SU-DHL-6 (cell line): Measurements from ENCODE around the gene OSBPL10.

ENCODE experiments used
- H2AFZ ChIP-seq: fragments of 200-600 bp; sonication (generic); 2 replicates; pipeline ENCODE4 v1.6.1; 2014; ENCODE audit warnings: low read depth, mild to moderate bottlenecking, moderate library complexity, mixed read lengths, antibody characterized with exemption, low read length; ENCODE audit not compliant: severe bottlenecking
- H3F3A ChIP-seq: fragments of 200-600 bp; shearing (Covaris generic); 2 replicates; pipeline ENCODE4 v1.6.0; 2016; ENCODE audit warnings: antibody characterized with exemption, mild to moderate bottlenecking; ENCODE audit not compliant: insufficient read depth
- H3K27ac ChIP-seq: fragments of 200-600 bp; sonication (generic); 2 replicates; pipeline ENCODE4 v1.5.1; 2016; ENCODE audit warnings: low read depth, mild to moderate bottlenecking, low read length, moderate library complexity, mixed read lengths
- H3K27me3 ChIP-seq: fragments of 200-600 bp; sonication (generic), shearing (Covaris generic); 2 replicates; pipeline ENCODE4 v1.6.0; 2014; ENCODE audit warnings: mild to moderate bottlenecking, low read length
- H3K36me3 ChIP-seq: fragments of 200-600 bp; sonication (generic); 2 replicates; pipeline ENCODE4 v1.6.1; 2014; ENCODE audit warnings: mild to moderate bottlenecking, low read length, mixed read lengths
- H3K4me2 ChIP-seq: fragments of 300-600, 200-600 bp; shearing (Covaris generic), sonication (generic); 2 replicates; pipeline ENCODE4 v1.6.0; 2014; ENCODE audit warnings: low read length, low read depth, mild to moderate bottlenecking; ENCODE audit not compliant: poor library complexity, severe bottlenecking
- H3K4me3 ChIP-seq: fragments of 200-600 bp; sonication (generic); 2 replicates; pipeline ENCODE4 v1.5.1; 2014; ENCODE audit warnings: antibody characterized with exemption, low read length, mild to moderate bottlenecking, mixed read lengths; ENCODE audit not compliant: insufficient read depth, poor library complexity, severe bottlenecking
- H3K79me2 ChIP-seq: fragments of 200-600 bp; sonication (generic); 2 replicates; pipeline ENCODE4 v1.6.1; 2014; ENCODE audit warnings: mild to moderate bottlenecking, low read length, moderate library complexity; ENCODE audit not compliant: insufficient read depth
- H3K9ac ChIP-seq: fragments of 200-600 bp; sonication (generic); 2 replicates; pipeline ENCODE4 v1.7.0; 2014; ENCODE audit warnings: mild to moderate bottlenecking, low read length
- H3K9me2 ChIP-seq: fragments of 200-600 bp; sonication (generic); replicated peaks from 2 replicates; pipeline ENCODE4 v1.6.1; 2014; ENCODE audit warnings: low read length; ENCODE audit not compliant: insufficient read depth
- H3K9me3 ChIP-seq: fragments of 200-600 bp; sonication (generic); 2 replicates; pipeline ENCODE4 v1.6.1; 2014; ENCODE audit warnings: low read length, mixed read lengths; ENCODE audit not compliant: insufficient read depth
- H4K20me1 ChIP-seq: fragments of 200-600 bp; sonication (generic); 2 replicates; pipeline ENCODE4 v1.6.1; 2014; ENCODE audit warnings: low read depth, mild to moderate bottlenecking, antibody characterized with exemption, low read length, moderate library complexity, mixed read lengths
- EZH2phosphoT487 ChIP-seq: fragments of 200-600 bp; sonication (generic), shearing (Covaris generic); conservative IDR thresholded peaks from 2 replicates; pipeline ENCODE4 v1.6.1; 2018; ENCODE audit warnings: mild to moderate bottlenecking, antibody characterized with exemption, low read length, moderate library complexity, mixed read lengths
- TF ChIP-seq, protein P1 (sequence below): fragments of 200-600 bp; sonication (generic); IDR thresholded peaks from one replicate; pipeline ENCODE4 v1.5.1; 2017; ENCODE audit warnings: antibody characterized with exemption, mild to moderate bottlenecking, low read length, moderate library complexity; ENCODE audit not compliant: insufficient read depth, poor library complexity, severe bottlenecking

The OSBPL10 gene

DNA sequence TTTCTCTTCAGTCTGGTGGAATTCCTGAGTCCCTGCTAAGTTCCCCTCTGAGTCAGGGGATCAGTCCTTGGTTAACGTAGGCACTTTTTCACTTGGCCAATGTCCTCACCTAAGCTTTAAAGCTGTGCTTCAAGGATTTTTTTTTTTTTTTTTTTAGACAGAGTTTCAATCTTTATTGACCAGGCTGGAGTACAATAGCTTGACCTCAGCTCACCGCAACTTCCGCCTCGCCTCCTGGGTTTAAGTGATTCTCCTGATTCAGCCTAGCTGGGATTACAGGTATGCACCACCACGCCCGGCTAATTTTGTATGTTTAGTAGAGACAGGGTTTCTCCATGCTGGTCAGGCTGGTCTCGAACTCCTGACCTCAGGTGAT lies 228.0 kb downstream of the OSBPL10 start:
- no peaks in the 10 kb centered on the region for H3K9me2 ChIP-seq
- no peaks in the 10 kb centered on the region for H3K27me3 ChIP-seq
- H3K4me3 ChIP-seq, result no peak overlapping the region
- no peak overlapping the region for H3K27ac ChIP-seq
- H3K9me3 ChIP-seq, result no peaks in the 10 kb centered on the region
- H3K9ac ChIP-seq, result no peak overlapping the region
- peaks cover 3% of the 10 kb centered on the region; the same call in 1 of the 2 replicates for H3F3A ChIP-seq
- TF ChIP-seq, protein P1, sequence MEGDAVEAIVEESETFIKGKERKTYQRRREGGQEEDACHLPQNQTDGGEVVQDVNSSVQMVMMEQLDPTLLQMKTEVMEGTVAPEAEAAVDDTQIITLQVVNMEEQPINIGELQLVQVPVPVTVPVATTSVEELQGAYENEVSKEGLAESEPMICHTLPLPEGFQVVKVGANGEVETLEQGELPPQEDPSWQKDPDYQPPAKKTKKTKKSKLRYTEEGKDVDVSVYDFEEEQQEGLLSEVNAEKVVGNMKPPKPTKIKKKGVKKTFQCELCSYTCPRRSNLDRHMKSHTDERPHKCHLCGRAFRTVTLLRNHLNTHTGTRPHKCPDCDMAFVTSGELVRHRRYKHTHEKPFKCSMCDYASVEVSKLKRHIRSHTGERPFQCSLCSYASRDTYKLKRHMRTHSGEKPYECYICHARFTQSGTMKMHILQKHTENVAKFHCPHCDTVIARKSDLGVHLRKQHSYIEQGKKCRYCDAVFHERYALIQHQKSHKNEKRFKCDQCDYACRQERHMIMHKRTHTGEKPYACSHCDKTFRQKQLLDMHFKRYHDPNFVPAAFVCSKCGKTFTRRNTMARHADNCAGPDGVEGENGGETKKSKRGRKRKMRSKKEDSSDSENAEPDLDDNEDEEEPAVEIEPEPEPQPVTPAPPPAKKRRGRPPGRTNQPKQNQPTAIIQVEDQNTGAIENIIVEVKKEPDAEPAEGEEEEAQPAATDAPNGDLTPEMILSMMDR, result no peak
- no peak for TF ChIP-seq EZH2phosphoT487
- H3K79me2 ChIP-seq, result peaks cover 83% of the 10 kb centered on the region
- H3K36me3 ChIP-seq, result 0 out of 2 replicates have a peak, but pooled peaks cover 2% of the 10 kb centered on the region
- no peak overlapping the region for H2AFZ ChIP-seq
- H3K4me2 ChIP-seq, result no peak overlapping the region
- 0 out of 2 replicates have a peak, but pooled peaks cover 4% of the 10 kb centered on the region for H4K20me1 ChIP-seq

DNA sequence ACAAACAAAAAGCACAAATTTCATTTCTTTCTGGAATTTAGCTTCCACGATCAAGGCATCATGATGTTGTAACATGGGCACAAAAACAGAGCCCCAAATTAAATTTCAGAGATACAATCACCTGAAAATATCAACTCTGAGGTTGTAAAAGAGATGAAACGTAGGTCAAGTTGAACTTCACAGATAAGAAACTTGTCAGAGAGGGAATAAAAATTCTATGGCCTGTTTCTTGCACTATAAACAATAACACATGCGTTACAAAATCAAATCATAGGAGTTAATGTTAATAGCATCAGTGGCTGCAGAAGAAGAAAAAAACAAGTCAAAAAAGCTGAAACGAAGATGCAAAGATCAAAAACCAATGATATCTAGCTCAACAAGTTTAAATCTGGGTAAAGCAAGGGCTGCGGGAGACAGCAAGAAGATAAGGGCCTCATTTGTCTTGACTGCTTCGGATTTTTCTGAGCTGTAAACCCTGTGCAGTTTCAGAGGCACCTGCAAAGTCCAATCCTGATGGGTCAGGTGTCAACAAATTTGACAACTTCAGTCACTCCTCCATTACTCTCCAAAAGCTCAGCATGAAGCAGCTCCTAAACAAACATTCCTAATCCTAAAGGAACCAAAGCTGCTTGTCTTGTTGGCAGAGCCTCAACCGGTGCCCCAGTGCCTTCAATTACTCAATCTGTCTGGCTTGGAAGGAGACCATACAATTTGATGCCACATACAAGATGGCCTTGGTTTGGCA lies 228.6 kb downstream of the OSBPL10 start:
- H3K9me2 ChIP-seq, result no peaks in the 10 kb centered on the region
- H3K4me3 ChIP-seq, result no peak overlapping the region
- H4K20me1 ChIP-seq, result 0 out of 2 replicates have a peak, but pooled peaks cover 4% of the 10 kb centered on the region
- H3K27ac ChIP-seq, result no peak overlapping the region
- H3K79me2 ChIP-seq, result peaks cover 77% of the 10 kb centered on the region
- no peak for TF ChIP-seq EZH2phosphoT487
- TF ChIP-seq, protein P1, result no peak
- H2AFZ ChIP-seq, result no peak overlapping the region
- peaks cover 6% of the 10 kb centered on the region; the same call in 1 of the 2 replicates for H3K36me3 ChIP-seq
- no peak overlapping the region for H3K4me2 ChIP-seq
- peaks cover 3% of the 10 kb centered on the region; the same call in 1 of the 2 replicates for H3F3A ChIP-seq
- no peaks in the 10 kb centered on the region for H3K9me3 ChIP-seq
- H3K9ac ChIP-seq, result no peak overlapping the region
- no peaks in the 10 kb centered on the region for H3K27me3 ChIP-seq

GRCh38 chr3:31750341-31750740 lies 230.7 kb downstream of the OSBPL10 start:
- Histone ChIP-seq H3K27ac (no peak overlapping the region), H3K4me3 (no peak overlapping the region), H3K4me2 (no peak overlapping the region), H3K36me3 (peaks cover 12% of the 10 kb centered on the region; the same call in 1 of the 2 replicates), H3K27me3 (no peaks in the 10 kb centered on the region), H3K9me2 (no peaks in the 10 kb centered on the region), H4K20me1 (0 out of 2 replicates have a peak, but pooled peaks cover 4% of the 10 kb centered on the region), H3K79me2 (peaks cover 60% of the 10 kb centered on the region), H2AFZ (no peak overlapping the region), H3F3A (no peaks in the 10 kb centered on the region), H3K9ac (no peak overlapping the region), H3K9me3 (no peaks in the 10 kb centered on the region)
- TF ChIP-seq, protein P1, result no peak
- no peak for TF ChIP-seq EZH2phosphoT487
